ENCODE measurements around the gene TUBA1C.
"Not testable (repeated sequence)": the region's sequence is repeated elsewhere in the genome, so short reads cannot be mapped to it uniquely, and the experiment has no call there.

TUBA1C gene

DNA sequence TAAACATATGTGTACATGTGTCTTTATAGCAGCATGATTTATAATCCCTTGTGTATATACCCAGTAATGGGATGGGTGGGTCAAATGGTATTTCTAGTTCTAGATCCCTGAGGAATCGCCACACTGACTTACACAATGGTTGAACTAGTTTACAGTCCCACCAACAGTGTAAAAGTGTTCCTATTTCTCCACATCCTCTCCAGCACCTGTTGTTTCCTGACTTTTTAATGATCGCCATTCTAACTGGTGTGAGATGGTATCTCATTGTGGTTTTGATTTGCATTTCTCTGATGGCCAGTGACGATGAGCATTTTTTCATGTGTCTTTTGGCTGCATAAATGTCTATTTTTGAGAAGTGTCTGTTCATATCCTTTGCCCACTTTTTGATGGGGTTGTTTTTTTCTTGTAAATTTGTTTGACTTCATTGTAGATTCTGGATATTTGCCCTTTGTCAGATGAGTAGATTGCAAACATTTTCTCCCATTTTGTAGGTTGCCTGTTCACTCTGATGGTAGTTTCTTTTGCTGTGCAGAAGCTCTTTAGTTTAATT, 45.6 kb downstream of the TUBA1C start:
- not testable (repeated sequence) for DNase-seq (ENCODE audit: low read depth in 2 of 2)

DNA sequence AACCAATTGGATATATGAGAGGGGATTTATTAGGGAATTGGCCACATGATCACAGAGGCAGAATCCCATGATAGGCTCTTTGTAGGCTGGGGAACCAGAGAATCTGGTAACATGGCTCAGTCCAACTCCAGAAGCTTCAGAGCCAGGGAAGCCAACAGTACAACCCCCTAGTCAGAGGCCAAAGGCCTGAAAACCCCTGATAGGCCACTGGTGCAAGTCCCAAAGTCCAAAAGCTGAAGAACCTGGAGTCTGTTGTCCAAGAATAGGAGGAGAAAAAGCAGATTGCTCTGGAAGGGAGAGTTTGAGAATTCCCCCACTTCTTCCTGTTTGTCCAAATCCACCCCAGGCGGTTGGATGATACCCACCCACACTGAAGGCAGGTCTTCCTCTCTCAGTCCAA, 49.9 kb downstream of the TUBA1C start:
- DNase-seq (ENCODE audit: low read depth in 2 of 2), result no peak

DNA sequence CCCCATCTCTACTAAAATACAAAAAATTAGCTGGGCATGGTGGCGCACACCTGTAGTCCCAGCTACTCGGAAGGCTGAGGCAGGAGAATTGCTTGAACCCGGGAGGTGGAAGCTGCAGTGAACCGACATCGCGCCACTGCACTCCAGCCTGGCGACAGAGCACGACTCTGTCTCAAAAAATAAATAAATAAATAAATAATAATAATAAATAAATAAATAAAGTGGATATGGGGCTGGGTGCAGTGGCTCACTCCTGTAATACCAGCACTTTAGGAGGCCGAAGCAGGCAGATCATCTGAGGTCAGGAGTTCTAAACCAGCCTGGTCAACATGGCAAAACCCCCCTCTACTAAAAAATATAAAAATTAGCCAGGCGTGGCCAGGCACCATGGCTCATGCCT, 52.2 kb downstream of the TUBA1C start:
- DNase-seq (ENCODE audit: low read depth in 2 of 2), result not testable (repeated sequence)

DNA sequence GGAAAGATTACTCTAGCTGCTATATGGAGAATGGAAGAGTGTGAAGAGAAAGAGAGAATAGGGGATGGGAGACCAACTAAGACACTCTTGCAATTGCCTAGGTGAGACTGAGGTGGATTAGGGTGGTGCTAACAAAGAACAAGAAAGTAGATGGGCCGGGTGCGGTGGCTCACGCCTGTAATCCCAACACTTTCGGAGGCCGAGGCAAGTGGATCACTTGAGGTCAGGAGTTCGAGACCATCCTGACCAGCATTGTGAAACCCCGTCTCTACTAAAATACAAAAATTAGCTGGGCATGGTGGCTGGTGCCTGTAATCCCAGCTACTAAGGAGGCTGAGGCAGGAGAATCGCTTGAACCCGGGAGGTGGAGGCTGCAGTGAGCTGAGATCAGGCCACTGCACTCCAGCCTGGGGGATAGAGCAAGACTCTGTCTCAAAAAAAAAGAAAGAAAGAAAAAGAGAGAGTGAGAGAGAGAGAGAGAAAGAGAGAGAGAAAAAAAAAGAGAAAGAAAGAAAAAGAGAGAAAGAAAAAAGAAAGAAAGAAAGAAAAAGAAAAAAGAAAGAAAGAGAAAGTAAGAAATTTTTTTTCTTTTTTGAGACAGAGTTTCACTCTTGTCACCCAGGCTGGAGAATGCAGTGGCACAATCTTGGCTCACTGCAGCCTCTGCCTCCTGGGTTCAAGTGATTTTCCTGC, 55.7 kb downstream of the TUBA1C start:
- DNase-seq (ENCODE audit: low read depth in 2 of 2), result not testable (repeated sequence)

DNA sequence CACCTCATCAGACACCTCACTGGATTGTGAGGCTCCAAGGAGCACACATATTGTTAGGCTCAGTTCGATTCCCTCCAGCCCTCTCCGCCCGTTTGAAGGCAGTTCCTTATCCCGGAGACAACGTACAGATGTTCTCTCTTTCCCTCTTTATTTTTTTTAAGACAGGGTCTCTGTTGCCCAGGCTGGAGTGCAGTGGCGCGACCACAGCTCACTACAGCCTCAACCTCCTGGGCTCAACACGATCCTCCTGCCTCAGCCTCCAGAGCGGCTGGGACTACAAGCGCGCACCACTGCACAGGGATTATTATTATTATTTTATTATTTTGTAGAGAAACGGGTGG, 57.5 kb downstream of the TUBA1C start:
- DNase-seq (ENCODE audit: low read depth in 2 of 2), result no peak

DNA sequence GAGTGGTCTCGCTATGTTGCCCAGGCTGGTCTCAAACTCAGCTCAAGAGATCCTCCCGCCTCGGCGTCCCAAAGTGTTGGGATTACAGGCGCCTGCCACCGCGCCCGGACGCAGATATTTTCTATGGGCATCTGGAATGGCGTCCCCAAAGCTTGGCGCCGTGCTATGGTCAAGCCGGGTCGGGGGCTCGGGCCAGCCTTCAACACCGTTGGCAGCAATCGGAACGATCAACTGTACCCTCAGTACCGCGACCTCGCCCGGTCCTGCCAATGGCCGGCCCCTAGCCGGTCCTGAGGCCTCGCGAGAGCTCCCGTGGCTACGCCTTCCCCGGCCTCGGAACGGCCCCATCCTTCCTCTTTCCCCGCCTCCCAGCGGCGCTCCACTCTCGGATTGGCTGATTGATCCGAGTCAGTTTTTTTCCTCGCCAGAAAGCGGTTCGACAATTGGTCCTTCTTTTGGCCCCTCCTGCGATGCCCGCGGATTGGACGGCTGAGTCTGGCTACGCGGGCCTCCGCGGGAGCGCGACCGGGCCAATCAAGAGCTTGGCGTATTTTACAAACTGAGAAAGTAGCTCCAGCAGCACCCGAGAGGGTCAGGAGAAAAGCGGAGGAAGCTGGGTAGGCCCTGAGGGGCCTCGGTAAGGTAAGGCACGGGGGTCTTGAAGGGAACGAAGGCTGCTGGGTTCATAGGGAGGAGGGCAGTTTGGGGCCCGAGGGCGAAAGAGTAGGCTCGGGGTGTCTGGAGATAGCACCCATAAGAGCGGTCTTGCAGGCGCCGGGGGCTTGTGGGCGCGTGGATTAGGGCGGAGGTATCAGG, 58.0 kb downstream of the TUBA1C start, which contains the start of gene TROAP:
TROAP (plus strand) TSS at position 548 of the 816 bp plus-strand sequence. CDS start 354 bp downstream, outside the sequence.
- DNase-seq (ENCODE audit: low read depth in 2 of 2), result peak; percentile 92 to 96

DNA sequence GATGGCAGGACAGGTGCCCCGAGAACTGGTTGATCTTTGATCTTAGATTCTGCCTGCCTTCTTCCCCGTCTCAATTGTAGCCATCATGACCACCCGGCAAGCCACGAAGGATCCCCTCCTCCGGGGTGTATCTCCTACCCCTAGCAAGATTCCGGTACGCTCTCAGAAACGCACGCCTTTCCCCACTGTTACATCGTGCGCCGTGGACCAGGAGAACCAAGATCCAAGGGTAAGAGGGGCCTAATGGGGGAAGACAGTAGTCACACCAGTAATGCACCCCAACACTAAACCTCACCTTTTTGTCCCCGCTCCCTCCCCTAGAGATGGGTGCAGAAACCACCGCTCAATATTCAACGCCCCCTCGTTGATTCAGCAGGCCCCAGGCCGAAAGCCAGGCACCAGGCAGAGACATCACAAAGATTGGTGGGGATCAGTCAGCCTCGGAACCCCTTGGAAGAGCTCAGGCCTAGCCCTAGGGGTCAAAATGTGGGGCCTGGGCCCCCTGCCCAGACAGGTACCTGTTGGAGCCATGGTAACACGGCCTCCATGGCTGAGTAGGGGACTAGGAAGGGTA, 58.7 kb downstream of the TUBA1C start:
- DNase-seq (ENCODE audit: low read depth in 2 of 2), result no peak
